GM12892 (cell line): ENCODE measurements around the gene TSPEAR.

ENCODE experiments used
- POLR2A ChIP-seq: IDR thresholded peaks from 2 replicates; pipeline ENCODE4 v1.6.1; 2011; ENCODE audit warnings: low read depth, low read length, control low read depth
- POLR2AphosphoS5 ChIP-seq: IDR thresholded peaks from 2 replicates; pipeline ENCODE4 v1.6.1; 2011; ENCODE audit warnings: low read depth, low read length, control low read depth
- TAF1 ChIP-seq: IDR thresholded peaks from 2 replicates; pipeline ENCODE4 v1.6.1; 2011; ENCODE audit warnings: low read depth, mild to moderate bottlenecking, control low read depth, low read length, borderline replicate concordance

- TF ChIP-seq POLR2AphosphoS5: no peak
- no peak for TF ChIP-seq POLR2A
- TF ChIP-seq TAF1: no peak
Measured at GRCh38 chr21:44713846-44714245, 2.5 kb upstream of the TSPEAR start.
